ENCODE measurements around the gene KCND3.

Gene KCND3
- total RNA-seq: 0 to 0.32 (median 0.05) reads per million in 18 experiments

- no peak for DNase-seq
Observed at GRCh38 chr1:111989531-111990025, at the start of gene KCND3. Gene KCND3 (minus strand): TSS chr1:111989668.

DNA sequence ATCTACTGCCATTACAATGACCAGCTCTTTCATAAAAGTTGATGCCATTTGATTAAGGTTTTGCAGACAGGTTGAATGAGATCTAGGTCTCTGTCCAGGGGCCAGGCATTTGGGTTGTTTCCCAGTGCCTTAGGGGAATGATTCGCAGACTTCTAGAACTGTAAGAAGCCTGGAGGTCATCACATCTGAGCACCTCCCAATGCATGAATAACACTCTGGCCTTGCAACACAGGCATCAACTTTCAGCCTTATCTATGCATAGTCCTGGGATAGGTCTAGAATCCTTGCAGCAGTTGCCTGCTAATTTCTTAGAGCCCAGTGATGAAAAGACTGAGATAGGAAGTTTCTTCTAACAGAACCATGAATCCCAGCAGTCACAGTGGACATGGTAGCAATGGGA, 44.8 kb upstream of the KCND3 start:
- DNase-seq: no peak

DNA sequence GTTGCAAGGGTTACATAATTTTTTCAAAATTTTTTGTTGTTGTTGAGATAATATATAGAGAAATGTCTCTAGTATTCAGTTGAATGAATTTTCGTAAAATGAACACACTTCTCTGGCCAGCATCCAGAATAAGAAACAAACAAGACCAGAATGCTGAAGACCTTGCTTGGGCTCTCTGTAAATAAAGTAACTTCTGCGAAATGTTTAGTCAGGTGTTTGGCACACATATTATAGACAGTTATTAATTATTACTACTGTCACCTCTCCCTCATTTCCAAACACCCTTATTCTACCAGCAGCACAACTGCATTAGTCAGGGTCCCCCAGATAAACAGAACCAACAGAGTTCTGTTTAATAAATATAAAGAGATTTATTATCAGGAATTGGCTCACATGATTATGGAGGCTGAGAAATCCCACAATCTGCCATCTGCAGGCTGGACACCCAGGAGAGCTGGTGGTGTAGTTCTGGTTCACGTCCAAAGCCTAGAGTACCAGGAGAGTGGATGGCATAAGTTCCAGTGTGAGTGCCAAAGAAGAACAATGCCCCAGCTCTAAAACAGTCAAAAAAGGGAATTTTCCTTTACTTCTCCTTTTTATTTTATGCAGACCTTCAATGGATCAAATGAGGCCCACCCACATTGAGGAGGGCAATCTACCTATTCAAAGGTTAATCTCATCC, 44.1 kb upstream of the KCND3 start:
- no peak for DNase-seq

DNA sequence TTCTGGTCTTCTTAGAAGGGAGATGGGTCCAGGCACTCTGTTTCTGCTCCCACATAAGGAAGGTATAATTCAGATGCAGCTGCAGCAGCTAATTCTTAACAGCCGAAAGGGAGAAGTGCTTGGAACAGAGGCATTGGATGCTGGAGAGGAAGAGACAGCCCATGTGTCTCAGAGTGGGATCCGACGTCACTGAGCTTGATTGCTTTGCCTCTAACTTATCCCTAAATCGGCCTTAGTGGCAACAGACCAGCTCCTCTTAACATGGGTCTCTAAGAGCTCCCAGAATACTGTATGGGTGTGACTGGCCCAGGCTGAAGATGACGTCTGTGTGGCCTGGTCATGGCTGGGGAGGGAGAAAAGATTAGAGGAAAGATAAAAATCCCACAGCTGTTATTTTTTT, 40.7 kb upstream of the KCND3 start:
- DNase-seq: no peak

- no peak for DNase-seq
Observed at GRCh38 chr1:112027696-112028095, 38.2 kb upstream of the KCND3 start.

DNA sequence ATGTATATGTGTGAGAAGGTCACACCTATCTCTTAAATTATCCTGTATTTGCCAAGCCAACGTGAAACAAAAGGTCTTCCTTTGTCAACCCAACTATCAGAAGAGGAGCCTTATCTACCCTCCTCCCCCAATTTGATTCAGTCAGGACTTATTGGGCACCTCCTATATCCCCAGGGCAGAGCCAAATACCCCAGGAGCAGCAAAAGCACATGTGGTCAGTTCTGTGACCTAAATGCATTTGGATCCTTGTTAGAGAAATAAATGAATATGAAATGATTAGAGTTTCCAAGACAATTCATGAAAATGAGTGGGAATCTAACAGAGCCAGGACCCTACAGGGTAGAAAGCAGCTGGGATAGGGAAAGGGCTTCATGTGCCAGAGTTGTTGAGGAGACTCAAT, 37.0 kb upstream of the KCND3 start:
- DNase-seq: no peak

DNA sequence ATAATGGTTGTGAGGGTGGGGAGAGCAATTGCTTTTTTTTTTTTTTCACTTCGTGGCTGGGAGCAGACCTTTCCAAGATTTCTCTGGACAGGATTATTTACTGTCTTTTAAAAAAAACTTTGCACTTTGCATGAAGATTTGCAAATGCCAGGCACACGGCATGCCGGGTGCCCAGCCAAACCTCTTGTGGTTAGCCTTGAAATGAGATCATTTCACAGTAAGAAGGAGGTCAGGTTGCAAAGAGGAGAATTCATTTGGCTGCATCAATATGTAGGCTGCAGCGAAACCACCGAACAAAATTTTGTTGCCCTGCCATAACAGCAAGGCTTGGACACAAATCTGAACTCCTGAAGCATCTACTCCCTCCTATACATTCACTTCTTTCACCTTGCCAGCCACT, 36.5 kb upstream of the KCND3 start:
- no peak for DNase-seq

- DNase-seq: no peak
Observed at GRCh38 chr1:112021263-112021662, 31.8 kb upstream of the KCND3 start.

DNA sequence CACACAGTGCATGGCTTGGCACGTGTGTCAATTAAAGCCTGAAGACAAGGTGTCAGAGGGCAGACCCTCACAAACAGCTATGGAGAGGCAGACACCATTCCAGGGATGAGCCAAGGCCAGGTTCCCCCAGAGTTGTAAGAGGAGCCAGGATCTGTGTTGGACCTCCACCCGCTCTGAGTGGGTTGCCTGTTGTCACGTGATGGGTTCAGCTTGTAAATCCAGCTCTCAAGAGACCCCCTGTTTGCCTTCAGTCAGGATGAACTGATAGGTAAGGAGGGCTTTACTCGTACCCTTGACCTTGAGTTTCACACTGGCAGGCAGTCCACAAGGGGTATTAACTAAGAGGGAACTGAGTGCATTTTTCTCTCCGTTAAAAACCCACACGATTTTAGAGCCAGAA, 27.7 kb upstream of the KCND3 start:
- no peak for DNase-seq

DNA sequence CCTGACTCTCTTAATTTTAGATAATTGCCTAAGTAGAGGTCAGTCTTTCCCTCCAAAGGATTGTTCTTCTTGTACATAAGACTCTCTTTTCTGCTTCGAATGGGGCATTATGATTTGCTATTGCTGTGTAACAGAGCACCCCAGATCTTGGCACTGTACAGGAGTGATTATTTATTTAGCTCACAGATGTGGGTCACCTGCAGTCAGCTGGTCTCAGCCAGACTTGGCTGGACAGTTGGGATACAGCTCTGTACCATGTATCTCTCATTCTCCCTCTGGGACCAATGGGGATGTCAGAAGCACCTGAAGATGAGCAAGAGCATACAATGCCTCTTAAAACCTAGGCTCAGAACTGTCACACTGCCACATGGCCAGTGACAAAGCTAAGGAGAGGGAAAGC, 23.4 kb upstream of the KCND3 start:
- DNase-seq: no peak

GRCh38 chr1:112011202-112011601, 21.7 kb upstream of the KCND3 start:
- DNase-seq: no peak

- DNase-seq: no peak
Observed at GRCh38 chr1:112007169-112007568, 17.7 kb upstream of the KCND3 start.

- DNase-seq: no peak
Observed at GRCh38 chr1:112006416-112007025, 17.1 kb upstream of the KCND3 start.

GRCh38 chr1:112004076-112004475, 14.6 kb upstream of the KCND3 start:
- no peak for DNase-seq

GRCh38 chr1:112002514-112002913, 13.0 kb upstream of the KCND3 start:
- no peak for DNase-seq

- no peak for DNase-seq
Observed at GRCh38 chr1:112001436-112001835, 12.0 kb upstream of the KCND3 start.

DNA sequence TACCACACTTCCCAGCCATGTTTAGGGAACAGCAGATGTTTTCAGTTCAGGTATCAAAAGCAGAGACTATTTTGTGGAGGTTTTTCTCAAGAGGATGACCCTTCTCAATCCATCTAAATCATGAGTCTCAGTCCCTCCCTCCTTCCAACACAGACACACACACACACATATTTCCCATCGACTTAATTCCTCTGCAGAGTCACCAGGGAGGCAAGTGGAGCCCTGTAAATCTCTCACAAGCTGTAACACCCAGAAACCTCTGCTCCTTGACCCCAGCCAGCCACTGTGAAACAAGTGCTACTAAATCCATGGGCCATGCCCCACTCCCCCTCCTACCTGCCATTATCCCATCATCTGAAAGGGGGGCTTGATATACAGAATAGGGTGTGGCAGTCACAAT, 10.6 kb upstream of the KCND3 start:
- no peak for DNase-seq

DNA sequence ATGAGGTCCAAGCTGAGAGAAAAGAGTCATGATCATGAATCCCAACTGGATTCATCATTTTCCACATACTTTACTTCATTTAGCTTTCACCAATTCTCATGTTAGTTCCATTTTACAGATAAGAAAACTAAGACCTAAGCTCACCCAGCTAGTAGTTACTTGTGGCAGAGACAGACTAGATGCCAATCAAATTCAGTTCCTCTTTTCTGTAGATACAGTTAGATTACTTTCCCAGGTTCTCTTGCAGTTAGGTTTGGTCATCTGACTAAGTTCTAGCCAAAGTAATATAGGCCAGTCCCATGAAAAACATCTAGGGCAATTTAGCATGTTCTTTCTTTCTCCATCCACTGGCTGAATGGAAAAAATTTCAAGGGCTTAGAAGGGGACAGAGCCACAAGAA, 8.9 kb upstream of the KCND3 start:
- DNase-seq: no peak

DNA sequence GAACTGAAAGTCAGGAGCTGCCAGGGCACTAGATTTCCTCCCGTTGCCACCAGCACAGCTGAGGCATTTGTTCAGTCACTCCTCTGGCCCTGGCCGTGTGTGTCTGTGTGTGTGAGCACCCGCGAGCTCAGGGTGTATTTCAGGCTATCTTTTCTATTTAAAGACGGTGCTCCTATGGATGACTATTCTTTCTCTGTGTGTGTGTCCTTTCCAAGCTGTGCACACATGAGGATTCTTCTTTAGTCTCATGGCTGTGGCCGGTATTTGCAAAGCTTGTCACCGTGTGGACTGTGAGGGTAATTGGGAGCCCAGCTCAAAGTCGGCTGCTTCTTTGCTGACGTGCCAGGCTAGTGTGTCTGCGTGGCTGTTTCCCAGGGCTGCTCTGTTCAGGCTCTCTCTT, 3.0 kb upstream of the KCND3 start:
- DNase-seq: no peak

DNA sequence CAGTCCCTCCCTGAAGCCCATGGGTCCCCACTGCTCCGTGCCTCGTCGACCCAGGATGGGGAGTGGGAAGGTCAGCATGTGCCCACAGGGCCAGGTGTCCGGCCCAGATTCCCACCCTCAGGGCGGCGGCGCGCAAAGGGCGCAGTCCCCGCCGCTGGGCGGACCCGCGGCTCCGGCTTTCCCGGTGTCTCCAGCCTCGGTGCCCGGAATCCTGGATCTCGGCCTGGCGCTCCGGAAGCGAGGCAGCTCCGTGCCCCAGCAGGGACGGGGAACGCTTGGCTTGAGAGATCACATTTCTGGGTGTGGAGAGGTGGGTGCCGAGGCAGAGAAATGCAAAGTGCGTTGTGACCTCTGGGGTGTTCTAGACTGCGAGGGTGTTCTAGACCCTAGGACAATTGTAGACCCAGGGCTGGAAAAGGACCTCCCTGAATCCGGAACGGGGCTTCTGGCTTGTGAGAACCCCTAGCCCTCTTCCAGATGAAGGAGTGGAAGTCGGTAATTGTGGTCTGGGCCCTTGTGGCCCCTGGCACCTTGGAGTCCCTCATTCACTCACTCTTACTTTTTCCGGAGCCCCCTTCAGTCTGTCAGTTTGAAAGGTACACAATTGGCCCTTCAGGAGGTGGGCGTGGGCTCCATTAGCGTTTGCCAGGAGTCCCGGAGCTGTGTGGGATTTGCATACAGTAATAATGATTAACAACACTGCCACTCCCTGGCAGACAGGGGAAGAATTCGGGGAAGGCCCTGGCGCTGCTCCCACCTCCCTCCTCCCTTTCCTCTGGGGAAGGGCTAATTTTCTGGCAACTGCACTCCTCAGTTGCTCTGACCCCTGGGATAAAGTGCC, 1.6 kb upstream of the KCND3 start:
- DNase-seq: no peak

DNA sequence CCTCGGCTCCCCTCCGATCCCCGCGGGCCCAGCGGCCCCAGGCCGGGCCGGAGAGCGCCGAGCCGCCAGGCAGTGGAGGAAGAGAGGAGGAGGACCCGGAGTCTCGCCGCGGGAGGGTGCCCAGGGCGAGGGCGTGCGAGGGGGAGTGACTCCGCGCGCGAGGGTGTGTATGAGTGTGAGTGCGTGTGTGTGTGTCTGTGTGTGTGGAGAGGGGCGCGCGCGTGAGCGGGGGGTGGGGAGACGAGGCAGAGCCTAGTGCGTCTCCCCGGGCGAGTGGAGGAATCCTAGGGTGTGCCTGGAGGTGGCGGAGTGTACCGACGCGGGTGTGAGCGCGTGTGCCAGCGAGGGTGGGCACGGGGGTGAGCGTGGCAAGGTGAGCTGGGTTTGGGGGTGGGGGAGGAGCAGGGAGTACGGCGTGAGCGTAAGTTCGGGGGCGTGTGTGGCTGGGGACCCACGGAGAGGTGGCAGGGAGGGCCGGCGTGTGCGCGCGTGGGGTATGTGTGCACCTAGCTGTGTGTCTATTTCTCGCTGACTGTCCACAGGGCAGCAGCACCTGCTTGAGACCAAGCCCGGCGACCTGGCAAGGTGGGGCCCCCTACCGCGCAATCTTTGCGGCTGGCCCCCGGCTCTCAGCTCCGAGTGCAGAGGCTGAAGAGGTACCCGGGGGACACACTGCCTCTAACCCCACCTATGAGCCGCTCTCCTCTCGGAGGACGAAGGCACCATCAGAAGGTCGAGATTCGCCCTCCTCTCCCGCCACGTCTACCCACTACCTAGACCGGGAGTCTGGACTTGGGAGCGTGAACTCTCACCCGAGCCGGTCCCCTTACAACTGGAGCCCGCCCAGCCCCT, 784 bp upstream of the KCND3 start:
- DNase-seq: no peak

DNA sequence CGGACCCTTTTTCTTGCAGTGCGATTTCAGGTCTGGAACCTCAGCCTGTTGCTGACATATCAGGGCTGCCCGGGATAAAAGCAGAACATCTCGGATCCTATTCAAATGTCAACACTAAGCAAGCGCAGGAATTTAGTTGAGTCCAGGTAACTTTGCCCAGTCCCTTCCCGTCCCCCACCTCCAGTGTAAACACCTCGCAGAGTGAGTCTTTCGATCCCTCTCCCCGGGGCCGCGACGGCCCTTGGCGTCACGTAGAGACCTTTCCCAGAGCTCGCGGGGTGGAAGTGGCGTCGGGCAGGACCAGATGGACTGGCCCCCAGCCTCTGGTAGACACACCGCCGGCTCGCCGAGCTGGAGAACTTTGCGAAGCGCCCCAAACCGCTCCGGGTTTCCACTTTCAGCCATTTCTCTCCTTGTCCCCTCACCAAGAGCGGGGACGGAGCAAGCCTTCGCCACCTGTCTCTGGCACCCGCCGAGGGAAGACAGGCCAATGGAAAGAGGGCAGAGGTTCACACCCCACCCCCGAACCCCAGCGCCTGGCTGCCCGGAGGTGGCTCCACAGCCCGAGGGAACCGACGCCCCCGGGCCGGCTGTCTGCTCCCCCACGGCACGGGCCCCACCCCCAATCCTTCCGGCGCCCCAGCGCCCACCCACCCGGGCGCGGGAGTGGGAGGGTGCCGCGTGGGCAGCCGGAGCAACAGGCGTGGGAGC, 570 bp downstream of the KCND3 start:
- no peak for DNase-seq

Data from inflammatory macrophage (primary cell).